Suprapubic skin (tissue), 4 donors: ENCODE results near the gene TCAP. TPM values are rescaled to one million over a fixed set of nuclear protein-coding genes. Genes with fewer than 3 reads are reported as not detected.

Experiments used
- DNase-seq, 2 donors: peaks; one replicate each; pipeline ENCODE4 v3.0.0-alpha.2; 2019; ENCODE audit warnings: low spot score in 2 of 2
- H3K27ac ChIP-seq: fragments of 200-600 bp; sonication (generic); one replicate; pipeline ENCODE4 v1.5.1; 2019
- H3K27me3 ChIP-seq: fragments of 200-600 bp; sonication (generic); one replicate; pipeline ENCODE4 v1.5.1; 2019
- H3K36me3 ChIP-seq: fragments of 200-600 bp; sonication (generic); one replicate; pipeline ENCODE4 v1.5.1; 2019
- H3K4me1 ChIP-seq: fragments of 200-600 bp; sonication (generic); one replicate; pipeline ENCODE4 v1.5.1; 2019
- H3K4me3 ChIP-seq: fragments of 200-600 bp; sonication (generic); one replicate; pipeline ENCODE4 v1.5.1; 2019; ENCODE audit warnings: mild to moderate bottlenecking
- H3K9me3 ChIP-seq: fragments of 200-600 bp; sonication (generic); one replicate; pipeline ENCODE4 v1.5.1; 2019
- EP300 ChIP-seq: sonication (generic); formaldehyde crosslinking; IDR thresholded peaks from one replicate; pipeline ENCODE4 v1.6.1; 2017; ENCODE audit warnings: antibody characterized with exemption
- POLR2A ChIP-seq, 2 donors: fragments of 450-650 bp; IDR thresholded peaks; one replicate each; pipeline ENCODE4 v1.6.1; 2017; ENCODE audit warnings: antibody characterized with exemption in 2 of 2, mild to moderate bottlenecking in 2 of 2, moderate library complexity in 2 of 2
- POLR2AphosphoS5 ChIP-seq, 3 donors: sonication (generic); formaldehyde crosslinking; IDR thresholded peaks; one replicate each; pipeline ENCODE4 v1.6.1; 2017; ENCODE audit warnings: antibody characterized with exemption in 3 of 3
- WGBS: methylation state at CpG from one replicate; pipeline ENCODE4 v1.1.5; 2018; 5-methylcytosine and 5-hydroxymethylcytosine counted together
- total RNA-seq, 4 donors: library from RNA; depleted of rRNA; stranded (reverse); fragments of >200 nt; gene quantifications; one replicate each; pipeline ENCODE4 v1.1.0, GENCODE V29; 2016
- TF ChIP-seq, protein P1 (sequence below), 2 donors: fragments of 200-600 bp in 1 of 2; fragments of 450-650 bp in 1 of 2; sonication (generic) in 1 of 2; IDR thresholded peaks; one replicate each; pipeline ENCODE4 v1.5.1; 2016 to 2019; ENCODE audit warnings: antibody characterized with exemption in 2 of 2, mild to moderate bottlenecking in 1 of 2, moderate library complexity in 1 of 2

The TCAP gene
- total RNA-seq, 4 donors from 2014 or later = 0.57 to 2.4 (median 1.1) TPM; not detected in 1

DNA sequence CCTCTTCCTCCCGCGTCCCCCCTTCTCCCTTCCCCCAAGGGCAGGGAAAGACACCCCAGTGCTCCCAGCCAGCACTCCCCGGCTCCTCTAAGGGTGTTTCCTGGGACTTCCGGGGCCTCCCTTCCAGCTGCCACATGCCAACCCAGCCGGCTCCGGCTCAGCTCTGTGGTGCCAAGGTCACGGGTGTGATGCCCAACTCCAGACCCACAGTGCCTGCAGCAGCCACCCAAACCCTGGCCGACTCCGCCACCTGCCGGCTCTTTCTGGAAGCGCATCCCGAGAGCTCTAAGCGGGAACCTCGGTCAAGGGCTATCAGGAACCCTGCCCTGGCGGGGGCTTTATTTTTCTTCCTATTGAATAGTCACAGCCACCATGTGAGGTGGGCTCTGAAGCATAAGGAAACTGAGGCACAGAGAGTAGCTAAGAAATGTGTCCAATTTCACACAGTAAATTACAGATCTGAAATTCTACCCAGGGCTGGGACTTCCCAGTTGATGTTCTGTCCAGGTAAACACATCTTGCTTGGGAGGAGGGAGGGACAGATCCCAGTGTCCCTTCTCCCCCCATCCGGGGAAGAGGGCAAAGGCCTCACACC is 41.7 kb upstream of the TCAP start:
- peaks cover 44% of the 10 kb centered on the region for H3K27me3 ChIP-seq
- no peak overlapping the region for H3K27ac ChIP-seq
- no peak overlapping the region for H3K4me3 ChIP-seq
- H3K9me3 ChIP-seq = no peaks in the 10 kb centered on the region
- H3K36me3 ChIP-seq = no peaks in the 10 kb centered on the region
- TF ChIP-seq POLR2A (IDR thresholded peaks at IDR 0.05) (no peak), POLR2AphosphoS5 (IDR thresholded peaks at IDR 0.05) (no peak), EP300 (no peak)
- TF ChIP-seq, protein P1, sequence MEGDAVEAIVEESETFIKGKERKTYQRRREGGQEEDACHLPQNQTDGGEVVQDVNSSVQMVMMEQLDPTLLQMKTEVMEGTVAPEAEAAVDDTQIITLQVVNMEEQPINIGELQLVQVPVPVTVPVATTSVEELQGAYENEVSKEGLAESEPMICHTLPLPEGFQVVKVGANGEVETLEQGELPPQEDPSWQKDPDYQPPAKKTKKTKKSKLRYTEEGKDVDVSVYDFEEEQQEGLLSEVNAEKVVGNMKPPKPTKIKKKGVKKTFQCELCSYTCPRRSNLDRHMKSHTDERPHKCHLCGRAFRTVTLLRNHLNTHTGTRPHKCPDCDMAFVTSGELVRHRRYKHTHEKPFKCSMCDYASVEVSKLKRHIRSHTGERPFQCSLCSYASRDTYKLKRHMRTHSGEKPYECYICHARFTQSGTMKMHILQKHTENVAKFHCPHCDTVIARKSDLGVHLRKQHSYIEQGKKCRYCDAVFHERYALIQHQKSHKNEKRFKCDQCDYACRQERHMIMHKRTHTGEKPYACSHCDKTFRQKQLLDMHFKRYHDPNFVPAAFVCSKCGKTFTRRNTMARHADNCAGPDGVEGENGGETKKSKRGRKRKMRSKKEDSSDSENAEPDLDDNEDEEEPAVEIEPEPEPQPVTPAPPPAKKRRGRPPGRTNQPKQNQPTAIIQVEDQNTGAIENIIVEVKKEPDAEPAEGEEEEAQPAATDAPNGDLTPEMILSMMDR (IDR thresholded peaks at IDR 0.05) = peak; percentile 73 to 94
- DNase-seq = peak; percentile 91 to 95
- WGBS = 5% methylated on average over 15 of the region's 16 CpGs
- peaks cover 66% of the 10 kb centered on the region for H3K4me1 ChIP-seq

DNA sequence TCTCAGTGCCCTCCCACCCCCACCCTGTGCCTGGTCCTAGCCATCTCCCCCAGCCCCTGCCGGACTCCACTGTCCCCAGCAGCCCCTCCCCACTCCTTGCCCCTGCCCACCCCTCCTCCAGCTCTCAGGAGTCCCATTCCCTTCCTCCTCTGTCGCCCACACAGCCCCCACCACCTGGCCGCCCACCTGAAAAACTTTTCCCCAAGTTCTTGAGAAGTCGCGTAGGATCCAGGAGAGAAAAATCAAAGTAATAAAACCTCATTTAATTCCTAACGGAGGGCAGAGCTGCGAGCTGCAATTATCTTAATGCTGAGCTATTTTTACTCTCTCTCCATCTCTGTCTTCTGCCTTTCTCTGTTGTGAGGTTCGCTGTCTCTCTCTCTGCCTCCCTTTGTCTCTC is 40.8 kb upstream of the TCAP start:
- Histone ChIP-seq H3K9me3 (no peaks in the 10 kb centered on the region), H3K27ac (no peak overlapping the region), H3K4me3 (no peak overlapping the region), H3K27me3 (peaks cover 47% of the 10 kb centered on the region), H3K4me1 (peaks cover 65% of the 10 kb centered on the region), H3K36me3 (no peaks in the 10 kb centered on the region)
- TF ChIP-seq POLR2AphosphoS5 (IDR thresholded peaks at IDR 0.05) (no peak), POLR2A (IDR thresholded peaks at IDR 0.05) (no peak), EP300 (no peak)
- TF ChIP-seq, protein P1 (IDR thresholded peaks at IDR 0.05) = no peak
- no peak for DNase-seq
- 64% methylated on average over 8 of the region's 8 CpGs for WGBS

DNA sequence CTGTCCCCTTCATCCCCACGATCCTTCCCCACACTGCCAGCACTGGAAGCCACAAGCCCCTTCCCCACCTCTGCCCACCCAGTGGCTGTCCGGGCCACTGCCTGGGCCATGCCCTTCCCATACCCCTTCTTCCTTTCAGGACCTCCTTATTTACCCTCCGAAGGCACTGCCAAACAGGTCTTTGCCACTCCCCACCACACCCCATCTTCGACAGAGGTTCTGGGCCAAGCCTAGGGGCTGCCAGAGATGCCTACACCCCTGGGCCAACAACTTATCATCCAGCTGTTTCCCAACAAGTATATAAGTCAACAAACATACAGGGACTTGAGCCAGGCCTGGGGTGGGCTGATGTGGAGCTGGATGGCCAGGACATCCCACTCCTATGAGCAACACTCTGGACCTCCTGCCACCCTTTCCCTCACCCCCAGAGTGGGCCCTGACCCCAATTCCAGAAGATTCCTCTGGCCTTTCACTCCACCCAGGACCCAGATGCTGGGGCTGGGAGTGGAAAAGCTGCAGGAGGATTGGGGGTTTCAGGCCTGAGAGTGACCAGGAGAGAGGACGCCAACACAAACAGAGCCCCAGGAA is 39.9 kb upstream of the TCAP start:
- 41% methylated on average over 4 of the region's 5 CpGs for WGBS
- peaks cover 65% of the 10 kb centered on the region for H3K4me1 ChIP-seq
- H3K27ac ChIP-seq = peak overlapping the region; percentile 79
- H3K9me3 ChIP-seq = no peaks in the 10 kb centered on the region
- H3K27me3 ChIP-seq = peaks cover 51% of the 10 kb centered on the region
- no peaks in the 10 kb centered on the region for H3K36me3 ChIP-seq
- DNase-seq = no peak
- H3K4me3 ChIP-seq = no peak overlapping the region
- TF ChIP-seq POLR2AphosphoS5 (IDR thresholded peaks at IDR 0.05) (no peak), POLR2A (IDR thresholded peaks at IDR 0.05) (no peak), EP300 (no peak)
- TF ChIP-seq, protein P1 (IDR thresholded peaks at IDR 0.05) = no peak

DNA sequence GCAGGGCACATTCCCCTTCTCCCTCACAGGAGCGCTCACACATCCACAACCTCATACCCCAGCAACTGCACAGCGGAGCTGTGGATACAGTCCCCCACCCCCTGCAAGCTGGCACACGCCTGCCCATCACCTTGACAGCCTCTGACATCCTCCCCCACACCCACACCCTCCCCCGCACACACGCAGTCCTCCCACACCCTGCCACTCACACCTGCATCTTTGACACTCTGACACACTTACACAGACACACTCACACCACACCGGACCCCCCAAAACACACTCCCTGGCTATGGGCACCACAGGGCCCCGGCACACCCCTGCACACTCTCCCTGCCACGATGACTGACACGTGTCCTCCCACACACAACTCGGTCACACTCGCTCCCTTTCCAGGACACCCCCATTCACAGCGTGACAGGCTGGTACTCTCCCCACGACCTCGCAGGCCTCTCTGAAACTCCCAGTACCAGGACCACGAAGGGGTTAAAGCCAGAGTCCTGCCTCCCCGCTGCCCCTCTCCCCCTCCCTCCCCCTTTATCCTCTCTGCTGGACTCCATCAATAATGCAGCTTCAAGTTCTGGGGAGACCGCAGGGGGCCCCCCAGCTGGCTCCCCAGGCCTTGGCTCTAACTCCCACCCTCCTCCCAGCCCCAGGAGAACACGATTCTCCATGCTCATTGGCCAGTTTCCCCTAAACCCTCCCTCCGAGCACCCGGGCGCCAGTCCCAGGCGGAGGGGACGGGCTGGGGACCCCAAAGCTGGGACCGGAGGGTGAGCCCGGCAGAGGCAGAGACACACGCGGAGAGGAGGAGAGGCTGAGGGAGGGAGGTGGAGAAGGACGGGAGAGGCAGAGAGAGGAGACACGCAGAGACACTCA is 38.7 kb upstream of the TCAP start, which contains the start of gene PPP1R1B:
PPP1R1B (plus strand) TSS at position 782 of the 876 bp plus-strand sequence. CDS start 441 bp downstream, outside the sequence.
- Histone ChIP-seq H3K27me3 (peaks cover 59% of the 10 kb centered on the region), H3K36me3 (no peaks in the 10 kb centered on the region), H3K9me3 (no peaks in the 10 kb centered on the region), H3K4me3 (peak within 1 kb of the TSS; percentile 44), H3K27ac (peak within 1 kb of the TSS; percentile 79), H3K4me1 (peaks cover 65% of the 10 kb centered on the region)
- TF ChIP-seq EP300 (no peak), POLR2A (IDR thresholded peaks at IDR 0.05) (no peak), POLR2AphosphoS5 (IDR thresholded peaks at IDR 0.05) (no peak)
- TF ChIP-seq, protein P1 (IDR thresholded peaks at IDR 0.05) = no peak
- 6% methylated on average over 29 of the region's 29 CpGs for WGBS
- DNase-seq = no peak
